ENCODE results near the gene ZNF740.

DNA sequence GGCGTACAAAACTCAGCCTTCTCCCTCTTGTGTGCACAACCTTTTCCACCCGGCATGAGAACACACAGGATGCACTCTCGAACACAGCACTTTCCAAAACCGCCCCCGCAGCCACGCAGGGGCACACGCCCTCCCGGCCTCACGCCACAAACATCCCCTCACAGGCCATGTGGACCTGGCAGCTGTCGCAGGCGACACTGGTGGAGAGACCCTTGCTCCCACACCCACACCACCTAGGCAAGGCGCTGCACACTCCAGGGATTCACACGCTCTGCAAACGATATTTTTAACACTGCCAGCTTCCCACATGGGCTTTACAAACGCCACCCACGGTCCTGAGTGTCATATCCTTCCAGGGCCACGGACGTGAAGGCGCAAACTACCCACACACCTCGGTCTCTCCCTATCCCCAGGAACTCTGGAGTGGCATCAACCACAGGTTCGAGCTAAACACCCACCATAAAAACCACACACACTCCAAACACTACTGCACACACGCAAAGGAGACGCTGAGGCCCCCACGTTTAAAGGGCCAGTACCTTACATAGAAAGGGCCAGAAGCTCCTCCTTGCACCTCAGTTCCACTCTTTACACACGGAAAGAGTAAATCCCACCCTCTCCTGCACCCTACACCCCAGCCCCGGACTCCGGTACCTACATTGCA is 38.9 kb downstream of the ZNF740 start:
- TF ChIP-seq, protein P1, sequence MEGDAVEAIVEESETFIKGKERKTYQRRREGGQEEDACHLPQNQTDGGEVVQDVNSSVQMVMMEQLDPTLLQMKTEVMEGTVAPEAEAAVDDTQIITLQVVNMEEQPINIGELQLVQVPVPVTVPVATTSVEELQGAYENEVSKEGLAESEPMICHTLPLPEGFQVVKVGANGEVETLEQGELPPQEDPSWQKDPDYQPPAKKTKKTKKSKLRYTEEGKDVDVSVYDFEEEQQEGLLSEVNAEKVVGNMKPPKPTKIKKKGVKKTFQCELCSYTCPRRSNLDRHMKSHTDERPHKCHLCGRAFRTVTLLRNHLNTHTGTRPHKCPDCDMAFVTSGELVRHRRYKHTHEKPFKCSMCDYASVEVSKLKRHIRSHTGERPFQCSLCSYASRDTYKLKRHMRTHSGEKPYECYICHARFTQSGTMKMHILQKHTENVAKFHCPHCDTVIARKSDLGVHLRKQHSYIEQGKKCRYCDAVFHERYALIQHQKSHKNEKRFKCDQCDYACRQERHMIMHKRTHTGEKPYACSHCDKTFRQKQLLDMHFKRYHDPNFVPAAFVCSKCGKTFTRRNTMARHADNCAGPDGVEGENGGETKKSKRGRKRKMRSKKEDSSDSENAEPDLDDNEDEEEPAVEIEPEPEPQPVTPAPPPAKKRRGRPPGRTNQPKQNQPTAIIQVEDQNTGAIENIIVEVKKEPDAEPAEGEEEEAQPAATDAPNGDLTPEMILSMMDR (IDR thresholded peaks at IDR 0.05), result no peak
- TF ChIP-seq POLR2AphosphoS5 (IDR thresholded peaks at IDR 0.05; ENCODE audit: low read depth, low read length) (no peak), TCF7L2 (IDR thresholded peaks at IDR 0.05; ENCODE audit: low read depth, low read length) (no peak), SIN3A (IDR thresholded peaks at IDR 0.05; ENCODE audit: borderline replicate concordance, insufficient read depth, low read depth, low read length) (no peak)
- TF ChIP-seq, protein P2, sequence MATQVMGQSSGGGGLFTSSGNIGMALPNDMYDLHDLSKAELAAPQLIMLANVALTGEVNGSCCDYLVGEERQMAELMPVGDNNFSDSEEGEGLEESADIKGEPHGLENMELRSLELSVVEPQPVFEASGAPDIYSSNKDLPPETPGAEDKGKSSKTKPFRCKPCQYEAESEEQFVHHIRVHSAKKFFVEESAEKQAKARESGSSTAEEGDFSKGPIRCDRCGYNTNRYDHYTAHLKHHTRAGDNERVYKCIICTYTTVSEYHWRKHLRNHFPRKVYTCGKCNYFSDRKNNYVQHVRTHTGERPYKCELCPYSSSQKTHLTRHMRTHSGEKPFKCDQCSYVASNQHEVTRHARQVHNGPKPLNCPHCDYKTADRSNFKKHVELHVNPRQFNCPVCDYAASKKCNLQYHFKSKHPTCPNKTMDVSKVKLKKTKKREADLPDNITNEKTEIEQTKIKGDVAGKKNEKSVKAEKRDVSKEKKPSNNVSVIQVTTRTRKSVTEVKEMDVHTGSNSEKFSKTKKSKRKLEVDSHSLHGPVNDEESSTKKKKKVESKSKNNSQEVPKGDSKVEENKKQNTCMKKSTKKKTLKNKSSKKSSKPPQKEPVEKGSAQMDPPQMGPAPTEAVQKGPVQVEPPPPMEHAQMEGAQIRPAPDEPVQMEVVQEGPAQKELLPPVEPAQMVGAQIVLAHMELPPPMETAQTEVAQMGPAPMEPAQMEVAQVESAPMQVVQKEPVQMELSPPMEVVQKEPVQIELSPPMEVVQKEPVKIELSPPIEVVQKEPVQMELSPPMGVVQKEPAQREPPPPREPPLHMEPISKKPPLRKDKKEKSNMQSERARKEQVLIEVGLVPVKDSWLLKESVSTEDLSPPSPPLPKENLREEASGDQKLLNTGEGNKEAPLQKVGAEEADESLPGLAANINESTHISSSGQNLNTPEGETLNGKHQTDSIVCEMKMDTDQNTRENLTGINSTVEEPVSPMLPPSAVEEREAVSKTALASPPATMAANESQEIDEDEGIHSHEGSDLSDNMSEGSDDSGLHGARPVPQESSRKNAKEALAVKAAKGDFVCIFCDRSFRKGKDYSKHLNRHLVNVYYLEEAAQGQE (IDR thresholded peaks at IDR 0.05; ENCODE audit: insufficient read depth in 1 of 2, low read depth in 2 of 2, low read length in 1 of 2), result no peak

Measured in Panc1 (cell line).